GM12891 (cell line): Measurements from ENCODE around the gene MAPK8IP3.

Experiments
- DNase-seq: peaks from one replicate; pipeline ENCODE4 v3.0.0; 2011; ENCODE audit warnings: low spot score; ENCODE audit not compliant: insufficient read length
- FAIRE-seq: peaks from 2 replicates; lab custom pipeline; 2011; peaks lifted over from hg19 to GRCh38; lab: Jason Lieb, UNC
- PAX5 ChIP-seq: IDR thresholded peaks from 2 replicates; pipeline ENCODE4 v1.6.1; 2011; ENCODE audit warnings: low read length, moderate library complexity, mild to moderate bottlenecking; ENCODE audit not compliant: insufficient read depth, severe bottlenecking
- POLR2A ChIP-seq: IDR thresholded peaks from 2 replicates; pipeline ENCODE4 v1.6.1; 2011; ENCODE audit warnings: low read depth, low read length, control low read depth
- POLR2AphosphoS5 ChIP-seq: IDR thresholded peaks from 2 replicates; pipeline ENCODE4 v1.6.1; 2011; ENCODE audit warnings: low read depth, low read length, control low read depth
- POU2F2 ChIP-seq: IDR thresholded peaks from 2 replicates; pipeline ENCODE4 v1.6.1; 2011; ENCODE audit warnings: low read depth, mild to moderate bottlenecking, control low read depth, low read length, moderate library complexity
- SPI1 ChIP-seq: IDR thresholded peaks from 2 replicates; pipeline ENCODE4 v1.6.1; 2011; ENCODE audit warnings: low read depth, low read length, control low read depth
- TAF1 ChIP-seq: IDR thresholded peaks from 2 replicates; pipeline ENCODE4 v1.6.1; 2011; ENCODE audit warnings: low read depth, low read length, control low read depth

MAPK8IP3 gene

DNA sequence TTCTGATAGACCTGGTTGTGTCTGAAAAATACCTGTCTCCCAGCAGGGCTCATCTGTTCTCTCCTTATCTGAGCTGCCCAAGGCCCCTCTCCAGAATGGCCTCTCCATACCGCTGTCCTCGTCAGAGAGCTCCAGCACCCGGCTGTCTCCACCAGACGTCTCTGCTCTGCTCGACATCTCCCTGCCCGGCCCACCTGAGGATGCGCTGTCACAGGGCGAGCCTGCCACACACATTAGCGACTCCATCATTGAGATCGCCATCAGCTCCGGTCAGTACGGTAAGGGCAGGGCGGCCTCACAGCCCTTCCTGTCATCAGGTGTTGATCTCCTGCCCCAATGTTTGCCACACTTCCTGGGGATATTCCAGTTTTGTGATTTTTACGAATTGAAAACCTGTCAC is 38.1 kb upstream of the MAPK8IP3 start:
- TF ChIP-seq SPI1 (no peak), POU2F2 (no peak), POLR2AphosphoS5 (no peak), PAX5 (no peak), TAF1 (no peak), POLR2A (no peak)
- DNase-seq (no peak), FAIRE-seq (no peak)

DNA sequence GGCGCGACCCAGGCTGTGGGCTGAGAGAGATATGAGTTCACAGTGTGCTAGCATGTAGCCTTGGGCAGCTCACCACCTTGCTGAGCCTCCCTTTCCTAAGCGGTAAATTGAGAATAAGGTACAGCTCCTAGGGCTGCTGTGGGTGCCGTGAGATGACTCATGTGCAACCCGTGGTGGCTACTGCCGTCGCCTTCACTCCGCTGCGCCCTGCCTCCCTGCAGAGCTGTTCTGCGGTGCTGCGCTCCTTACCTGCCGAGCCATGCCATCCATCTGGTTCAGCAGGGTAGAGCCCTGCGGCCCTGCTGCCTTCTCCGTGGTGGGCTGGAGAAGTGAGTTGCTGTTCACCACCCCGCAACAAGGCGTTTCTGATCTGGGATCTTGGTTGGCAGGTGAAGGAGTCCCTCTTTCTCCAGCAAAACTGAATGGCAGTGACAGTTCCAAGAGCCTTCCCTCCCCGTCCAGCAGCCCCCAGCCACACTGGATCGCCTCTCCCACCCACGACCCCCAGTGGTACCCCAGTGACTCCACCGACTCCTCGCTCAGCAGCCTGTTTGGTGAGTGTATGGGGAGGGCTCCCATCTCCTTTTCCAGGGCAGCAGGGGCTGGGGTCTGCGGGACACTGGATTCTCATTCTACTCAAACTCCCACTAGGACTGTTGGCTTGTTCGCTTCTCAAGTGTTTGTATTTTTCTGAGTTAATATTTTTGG is 37.2 kb upstream of the MAPK8IP3 start:
- no peak for FAIRE-seq
- no peak for DNase-seq
- TF ChIP-seq POLR2A (no peak), TAF1 (no peak), SPI1 (no peak), POLR2AphosphoS5 (no peak), PAX5 (no peak), POU2F2 (no peak)

DNA sequence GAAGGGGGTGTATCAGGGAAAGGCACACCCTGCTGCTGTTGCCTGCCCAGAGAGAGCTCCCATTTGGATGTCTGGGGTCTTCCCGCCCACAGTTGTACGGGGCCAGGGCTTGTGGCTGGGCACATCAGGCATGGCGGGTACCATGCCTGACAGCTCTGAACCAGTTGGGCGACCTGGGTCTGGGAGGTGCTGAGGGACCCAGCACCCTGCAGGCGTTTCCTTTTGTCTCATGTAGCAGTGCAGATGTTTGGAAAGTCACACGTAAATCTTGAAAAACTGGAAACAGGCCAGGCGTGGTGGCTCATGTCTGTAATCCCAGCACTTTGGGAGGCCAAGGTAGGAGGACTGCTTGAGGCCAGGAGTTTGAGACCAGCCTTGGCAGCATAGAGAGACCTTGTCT is 36.3 kb upstream of the MAPK8IP3 start:
- TF ChIP-seq PAX5 = no peak
- no peak for TF ChIP-seq TAF1
- TF ChIP-seq POLR2AphosphoS5 = no peak
- TF ChIP-seq POLR2A = no peak
- no peak for TF ChIP-seq SPI1
- no peak for TF ChIP-seq POU2F2
- DNase-seq (no peak), FAIRE-seq (no peak)

DNA sequence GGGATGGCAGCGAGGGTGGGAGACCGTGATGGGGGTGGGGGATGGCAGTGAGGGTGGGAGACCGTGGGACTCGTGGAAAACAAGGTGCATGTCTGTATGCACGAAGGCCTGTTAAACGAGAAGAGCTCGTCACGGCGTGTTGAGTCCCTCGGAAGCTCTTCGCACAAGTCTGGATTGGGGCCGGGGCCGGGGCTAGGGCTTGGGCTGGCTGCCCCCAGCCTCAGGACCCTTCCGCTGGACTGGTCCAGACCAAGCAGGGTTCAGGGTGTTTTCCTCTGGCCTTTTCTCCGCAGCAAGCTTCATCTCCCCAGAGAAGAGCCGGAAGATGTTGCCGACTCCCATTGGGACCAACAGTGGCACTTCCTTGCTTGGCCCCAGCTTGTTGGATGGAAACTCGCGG is 35.6 kb upstream of the MAPK8IP3 start:
- FAIRE-seq (no peak), DNase-seq (no peak)
- no peak for TF ChIP-seq SPI1

DNA sequence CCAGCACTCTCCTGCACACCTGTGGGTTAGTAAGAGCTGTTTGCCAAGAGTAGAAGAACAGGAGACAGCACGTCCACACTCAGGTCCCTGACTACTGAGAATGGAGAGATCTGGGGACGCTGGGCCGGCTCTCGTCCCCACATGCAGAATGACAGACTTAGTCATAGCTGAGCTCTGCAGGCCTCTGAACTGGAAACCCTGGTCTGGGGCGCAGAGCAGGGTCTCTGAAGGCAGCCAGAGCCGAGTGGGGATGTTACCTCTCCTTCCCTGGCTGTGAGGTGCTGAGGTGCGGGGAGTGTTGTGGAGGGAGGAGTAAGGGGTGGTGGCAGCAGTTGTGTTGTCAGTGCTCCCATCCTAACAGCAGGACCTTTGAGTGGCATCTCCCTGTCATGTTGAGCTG is 35.1 kb upstream of the MAPK8IP3 start:
- DNase-seq (no peak), FAIRE-seq (no peak)
- TF ChIP-seq SPI1 (no peak), POLR2A (no peak), PAX5 (no peak), TAF1 (no peak), POU2F2 (no peak)

DNA sequence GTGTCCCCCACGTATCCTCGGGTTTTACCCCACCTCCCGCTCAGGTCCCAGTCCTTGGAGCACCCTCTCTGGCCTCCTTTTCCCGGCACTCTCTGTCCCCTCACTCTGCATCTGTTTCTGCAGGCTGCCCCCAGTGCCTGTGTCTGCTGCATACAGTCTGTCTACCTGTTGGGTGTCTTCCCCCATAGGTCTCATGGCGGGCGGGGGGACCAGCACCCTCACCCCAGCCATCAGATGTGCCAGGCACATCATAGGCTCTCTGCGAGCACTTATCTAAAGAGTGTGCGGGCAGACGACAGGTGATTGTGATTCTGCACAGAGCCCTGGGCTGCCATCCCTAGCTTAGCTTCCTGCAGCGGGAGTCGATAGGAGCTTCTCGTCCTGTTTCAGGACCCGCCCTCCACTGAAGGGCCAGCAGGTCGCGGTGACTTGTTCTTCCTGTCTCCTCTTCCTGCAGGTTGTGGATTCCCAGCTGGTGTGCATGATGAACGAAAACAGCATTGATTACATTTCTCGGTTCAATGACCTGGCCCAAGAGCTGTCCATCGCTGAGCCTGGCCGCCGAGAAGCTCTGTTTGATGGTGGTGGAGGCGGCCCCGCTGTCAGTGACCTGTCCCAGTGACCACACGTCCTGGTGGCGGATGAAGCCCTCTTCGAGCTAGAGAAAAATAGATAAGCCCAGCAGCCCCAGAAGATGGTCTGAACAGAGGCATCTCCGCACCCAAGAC is 32.4 kb upstream of the MAPK8IP3 start:
- FAIRE-seq = no peak
- no peak for DNase-seq
- no peak for TF ChIP-seq POLR2AphosphoS5
- no peak for TF ChIP-seq PAX5
- TF ChIP-seq POLR2A = no peak
- TF ChIP-seq POU2F2 = no peak
- TF ChIP-seq SPI1 = no peak
- TF ChIP-seq TAF1 = no peak

DNA sequence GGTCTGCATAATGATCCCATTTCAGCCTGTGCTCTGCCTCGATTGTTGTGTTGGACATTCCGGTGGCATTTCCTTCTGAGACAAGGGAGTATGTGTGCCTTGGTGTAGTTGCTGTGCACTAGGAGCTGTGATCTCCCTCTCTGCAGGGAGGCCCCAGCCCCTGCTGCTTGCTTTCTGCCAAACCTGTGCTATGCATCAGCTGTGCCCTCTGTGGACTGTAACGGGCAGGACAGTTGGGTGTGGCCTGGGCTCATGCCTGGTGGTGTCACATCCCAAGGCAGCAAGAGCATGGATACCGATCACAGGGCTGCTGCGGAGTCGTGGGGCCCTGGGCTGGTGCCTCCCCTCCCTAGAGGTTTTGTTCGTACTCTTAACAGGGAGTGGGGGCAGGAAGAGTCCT is 31.7 kb upstream of the MAPK8IP3 start:
- no peak for TF ChIP-seq POLR2AphosphoS5
- no peak for TF ChIP-seq POLR2A
- TF ChIP-seq PAX5 = no peak
- no peak for TF ChIP-seq POU2F2
- TF ChIP-seq TAF1 = no peak
- no peak for TF ChIP-seq SPI1
- FAIRE-seq = no peak
- DNase-seq = no peak

DNA sequence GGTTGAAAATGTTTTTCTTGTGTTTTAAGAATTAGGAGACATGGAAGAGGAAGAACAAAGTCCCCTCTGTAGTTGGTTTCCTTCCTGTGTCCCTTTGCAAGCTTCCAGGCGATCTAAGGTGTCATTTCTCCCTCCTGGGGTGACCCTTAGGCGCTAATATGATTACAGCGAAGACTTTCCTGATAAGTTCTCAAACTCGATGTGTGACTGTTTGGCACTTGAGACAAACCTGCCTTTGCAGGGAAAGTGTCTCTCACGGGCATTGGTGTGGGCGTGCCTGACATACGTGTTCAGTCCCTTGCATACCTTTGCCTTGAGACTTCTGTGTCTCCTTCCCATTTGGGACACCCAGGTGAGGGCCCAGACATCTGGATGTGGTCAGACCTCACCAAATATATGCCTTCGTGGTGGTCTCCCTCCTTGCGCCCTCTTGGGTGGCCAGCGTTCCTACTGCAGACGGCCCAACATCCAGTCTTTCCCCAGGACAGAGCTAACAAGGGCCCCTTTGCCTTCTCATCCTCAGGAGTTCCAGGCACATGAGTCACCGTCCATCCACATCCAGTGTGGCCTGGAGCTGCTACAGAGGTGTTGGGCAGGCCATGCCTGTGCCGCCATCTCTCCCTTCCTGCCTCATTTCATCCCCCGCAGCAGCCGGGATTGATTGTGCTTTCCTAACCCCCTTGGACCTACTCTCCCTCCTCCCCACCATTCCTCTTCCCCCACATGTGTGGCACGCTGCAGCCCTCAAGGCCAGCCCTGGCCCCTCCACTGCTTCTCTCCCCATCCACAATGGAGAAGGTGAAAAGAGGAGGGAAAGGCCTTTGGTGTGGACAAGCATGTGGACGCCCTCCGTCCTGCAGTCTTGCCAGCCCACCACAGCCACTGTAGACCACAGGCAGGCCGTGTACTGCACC is 31.0 kb upstream of the MAPK8IP3 start:
- no peak for TF ChIP-seq TAF1
- no peak for TF ChIP-seq POLR2AphosphoS5
- DNase-seq = no peak
- no peak for FAIRE-seq

DNA sequence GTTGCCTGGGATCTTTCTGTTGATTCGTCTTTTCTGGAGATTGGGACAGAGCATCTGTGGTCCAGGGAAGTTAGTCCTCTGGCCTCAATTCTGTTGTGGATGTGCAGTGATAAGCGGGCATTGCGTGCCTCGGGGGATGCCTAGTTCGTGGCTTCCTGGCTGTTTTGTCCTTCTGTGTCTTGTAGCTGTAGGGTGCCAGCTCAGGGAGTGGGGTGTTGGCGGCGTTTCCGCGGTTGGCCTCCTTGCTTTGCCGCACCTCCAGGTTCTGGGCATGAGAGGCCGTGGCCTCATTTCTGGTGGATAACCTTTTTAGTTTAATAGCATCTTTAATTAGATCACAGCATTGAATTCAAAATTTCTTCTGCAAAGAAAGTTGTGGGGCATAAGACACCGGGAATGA is 29.3 kb upstream of the MAPK8IP3 start:
- no peak for FAIRE-seq
- no peak for DNase-seq
- TF ChIP-seq POU2F2 = no peak
- TF ChIP-seq POLR2AphosphoS5 = no peak
- TF ChIP-seq PAX5 = no peak
- TF ChIP-seq SPI1 = no peak
- no peak for TF ChIP-seq TAF1
- TF ChIP-seq POLR2A = no peak
